WTC11 (cell line): ENCODE measurements around the gene TMPRSS5.

Experiments
- CREM ChIP-seq: sonication (generic); formaldehyde crosslinking; IDR thresholded peaks from 2 replicates; pipeline ENCODE4 v1.8.1; 2022; ENCODE audit warnings: mild to moderate bottlenecking, missing genetic modification reagents, moderate library complexity
- FOXK1 ChIP-seq: sonication (generic); formaldehyde crosslinking; IDR thresholded peaks from 2 replicates; pipeline ENCODE4 v1.8.0; 2022; ENCODE audit warnings: mild to moderate bottlenecking, moderate library complexity, missing genetic modification reagents
- NFYB ChIP-seq: sonication (generic); formaldehyde crosslinking; conservative IDR thresholded peaks from 2 replicates; pipeline ENCODE4 v1.8.0; 2022; ENCODE audit warnings: low read depth, missing genetic modification reagents
- PRDM15 ChIP-seq: sonication (generic); formaldehyde crosslinking; IDR thresholded peaks from 2 replicates; pipeline ENCODE4 v1.8.0; 2022; ENCODE audit warnings: missing genetic modification reagents

GRCh38 chr11:113638376-113638775 lies 67.7 kb downstream of the TMPRSS5 start:
- TF ChIP-seq NFYB (no peak), FOXK1 (CRISPR knock-in tag) (no peak), CREM (CRISPR knock-in tag) (no peak), PRDM15 (CRISPR knock-in tag) (no peak)
